Left lung (tissue), 10 donors: ENCODE measurements around the gene LRMDA. TPM values are rescaled to one million over a fixed set of nuclear protein-coding genes. Genes with fewer than 3 reads are reported as not detected.

Experiments used
- ATAC-seq: fragments of 200-7000 bp; cut with Tn5 transposase; one replicate; pipeline ENCODE4 v1.9.1; 2020; ENCODE audit warnings: moderate library complexity
- DNase-seq, 4 donors: peaks; one replicate each; pipeline ENCODE4 v3.0.0-alpha.2; 2013 to 2020
- H3K27ac ChIP-seq, 2 donors: fragments of 200-600 bp; sonication (generic) in 1 of 2; one replicate each; pipeline versions ENCODE4 v1.5.0 to v1.8.0; 2020 to 2021
- H3K27me3 ChIP-seq, 2 donors: fragments of 200-600 bp; sonication (generic) in 1 of 2; one replicate each; pipeline versions ENCODE4 v1.5.0 to v1.8.0; 2020 to 2021
- H3K36me3 ChIP-seq, 2 donors: fragments of 200-600 bp; sonication (generic) in 1 of 2; one replicate each; pipeline versions ENCODE4 v1.5.0 to v1.8.0; 2020 to 2021
- H3K4me1 ChIP-seq, 2 donors: fragments of 200-600 bp; one replicate each; pipeline ENCODE4 v1.8.0; 2021
- H3K4me3 ChIP-seq, 2 donors: fragments of 200-600 bp; sonication (generic) in 1 of 2; one replicate each; pipeline versions ENCODE4 v1.5.0 to v1.8.0; 2020 to 2021; ENCODE audit warnings: mild to moderate bottlenecking in 1 of 2
- H3K9me3 ChIP-seq, 2 donors: fragments of 200-600 bp; sonication (generic) in 1 of 2; one replicate each; pipeline versions ENCODE4 v1.5.0 to v1.8.0; 2020 to 2021
- CTCF ChIP-seq, 2 donors: fragments of 200-600 bp; sonication (generic) in 1 of 2; IDR thresholded peaks; one replicate each; pipeline versions ENCODE4 v1.5.0 to v1.8.0; 2021; ENCODE audit warnings: antibody characterized with exemption in 2 of 2
- intact Hi-C, 2 donors: fragments of 100-400 bp; cut with DNase I; formaldehyde crosslinking; loops; one replicate each; pipeline versions ENCODE4 v1.11.2 to v1.14.2; 2022
- polyA plus RNA-seq, 6 donors: library from polyadenylated mRNA; unstranded; fragments of 120-200 nt; gene quantifications; one replicate each; pipeline ENCODE4 v1.2.1, GENCODE V29; 2013; ENCODE audit not compliant: insufficient read length in 6 of 6
- total RNA-seq, 2 donors: library from RNA; stranded (reverse); fragmentation: NEBNext Ultra II Directional; extraction: Animal tissue kit (Norgen Biotek cat#: 25700); gene quantifications; one replicate each; pipeline ENCODE4 v1.2.1, GENCODE V29; 2021
- donor health status: DM: no; HTN: yes; CAD: no.
- donor health status: DM: no; HTN: no; CAD: no.

LRMDA gene
- total and polyA plus RNA-seq, 8 donors: 13.9 to 23.6 (median 18.7) TPM

GRCh38 chr10:75544993-75545706, 113.7 kb downstream of the LRMDA start:
- Histone ChIP-seq H3K4me1 (peaks cover 6 to 37% of the 10 kb centered on the region in 2 donors), H3K27me3 (no peaks in the 10 kb centered on the region), H3K9me3 (no peaks in the 10 kb centered on the region), H3K4me3 (no peak overlapping the region), H3K36me3 (no peaks in the 10 kb centered on the region), H3K27ac (no peak overlapping the region)
- TF ChIP-seq CTCF (IDR thresholded peaks at IDR 0.05): no peak
- ATAC-seq (no peak), DNase-seq (peak in 2 of 4 donors; percentile 61 to 63)
- intact Hi-C loops: no loop called here

- Histone ChIP-seq H3K36me3 (no peaks in the 10 kb centered on the region), H3K27ac (no peak overlapping the region), H3K4me3 (no peak overlapping the region), H3K4me1 (peaks cover 6 to 37% of the 10 kb centered on the region in 2 donors), H3K27me3 (no peaks in the 10 kb centered on the region), H3K9me3 (no peaks in the 10 kb centered on the region)
- ATAC-seq: no peak
- intact Hi-C loops: no loop called here
- no peak for DNase-seq
- no peak for TF ChIP-seq CTCF (IDR thresholded peaks at IDR 0.05)
These were observed 114.6 kb downstream of the LRMDA start for GRCh38 chr10:75546004-75546403.

GRCh38 chr10:75547391-75548298, 116.2 kb downstream of the LRMDA start:
- TF ChIP-seq CTCF (IDR thresholded peaks at IDR 0.05): no peak
- Histone ChIP-seq H3K4me3 (no peak overlapping the region), H3K36me3 (no peaks in the 10 kb centered on the region), H3K27ac (no peak overlapping the region), H3K4me1 (peaks cover 6 to 37% of the 10 kb centered on the region in 2 donors), H3K27me3 (no peaks in the 10 kb centered on the region), H3K9me3 (no peaks in the 10 kb centered on the region)
- ATAC-seq (peak; percentile 60), DNase-seq (no peak)
- intact Hi-C loops: no loop called here

- Histone ChIP-seq H3K4me1 (peaks cover 6 to 32% of the 10 kb centered on the region in 2 donors), H3K36me3 (no peaks in the 10 kb centered on the region), H3K4me3 (no peak overlapping the region), H3K27me3 (no peaks in the 10 kb centered on the region), H3K27ac (no peak overlapping the region), H3K9me3 (no peaks in the 10 kb centered on the region)
- TF ChIP-seq CTCF (IDR thresholded peaks at IDR 0.05): no peak
- ATAC-seq (no peak), DNase-seq (no peak)
- intact Hi-C loops: no loop called here
These were observed 116.9 kb downstream of the LRMDA start for GRCh38 chr10:75548356-75548755.

- DNase-seq: no peak
- no peak for TF ChIP-seq CTCF (IDR thresholded peaks at IDR 0.05)
- no peaks in the 10 kb centered on the region for H3K9me3 ChIP-seq
These were observed 118.8 kb downstream of the LRMDA start for GRCh38 chr10:75550191-75550590.

More at GRCh38 chr10:75550191-75550590, 118.8 kb downstream of the LRMDA start:
- Histone ChIP-seq H3K4me1 (peaks cover 0 to 18% of the 10 kb centered on the region in 2 donors), H3K4me3 (no peak overlapping the region), H3K27ac (no peak overlapping the region), H3K27me3 (no peaks in the 10 kb centered on the region), H3K36me3 (no peaks in the 10 kb centered on the region)
- intact Hi-C loops: no loop called here
- no peak for ATAC-seq
